ENCODE data around the gene FADS3. TPM values are rescaled to one million over a fixed set of nuclear protein-coding genes. Genes with fewer than 3 reads are reported as not detected.

Gene FADS3
- total and polyA plus RNA-seq, 2 of the 4 experiments (the other 2 are of a cell fraction): 54.5 to 110 TPM

DNA sequence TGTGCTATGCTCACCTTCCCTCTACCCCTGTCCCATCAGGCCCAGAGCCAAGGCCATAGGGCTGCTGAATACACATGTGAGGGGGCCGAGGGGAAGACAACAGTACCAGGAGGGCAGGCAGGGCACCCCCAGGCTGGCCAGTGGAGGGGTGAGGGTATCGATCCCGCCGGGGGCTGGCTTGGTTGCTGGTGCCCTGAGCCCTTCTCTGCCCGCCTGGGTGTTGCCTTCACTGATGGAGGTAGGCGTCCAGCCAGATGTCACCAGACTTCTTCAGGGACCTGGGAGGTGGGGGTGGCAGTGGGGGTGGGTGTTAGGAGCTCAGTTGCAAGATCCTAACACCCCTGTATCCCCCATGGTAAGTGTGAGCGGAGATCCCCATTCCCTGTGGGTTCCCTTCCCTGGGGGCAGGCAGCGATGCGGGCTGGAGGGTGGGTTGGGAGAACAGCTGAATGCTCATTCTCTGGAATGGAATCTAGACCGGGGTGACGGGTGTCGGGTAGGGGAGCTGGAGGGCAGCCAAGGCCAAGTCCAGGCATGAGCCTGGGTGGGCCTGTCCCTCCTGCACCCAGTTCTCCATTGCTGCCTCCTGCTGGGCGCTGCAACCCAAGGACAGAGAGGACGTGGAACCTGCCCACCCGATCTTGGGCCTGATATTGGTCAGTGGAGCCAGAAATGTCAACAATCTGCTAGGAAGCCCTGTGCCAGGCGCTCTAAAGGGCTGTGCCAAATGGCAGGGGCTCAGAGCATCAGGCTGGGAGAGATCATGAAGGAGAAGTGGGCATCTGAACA lies 17.6 kb downstream of the FADS3 start:
- no peak overlapping the region for H3K23ac ChIP-seq (ENCODE audit: low read depth, low read length)
- no peak overlapping the region for H3K56ac ChIP-seq (ENCODE audit: extremely low read depth, insufficient read depth, low read length)
- no peaks in the 10 kb centered on the region for H3K27me3 ChIP-seq (ENCODE audit: control insufficient read depth, insufficient read depth, low read length)
- in situ Hi-C loops (cut with MboI; ENCODE audit: low sequenced_read_pairs): loop anchor here (25.0 kb wide), 1 partner anchor 439 kb away; no protein-coding TSS in a partner anchor
- no peak overlapping the region for H4K8ac ChIP-seq (ENCODE audit: low read depth in 2 of 2, low read length in 2 of 2)
- H4K20me1 ChIP-seq (ENCODE audit: insufficient read depth, low read length): no peaks in the 10 kb centered on the region; the same call in 1 of the 2 replicates
- H2AK9ac ChIP-seq (replicated peaks; ENCODE audit: low read depth, low read length, poor library complexity): peak overlapping the region; percentile 52
- H2BK20ac ChIP-seq (ENCODE audit: low read depth, low read length): no peak overlapping the region
- no peak overlapping the region for H3K9ac ChIP-seq (ENCODE audit: low read depth, low read length)
- peaks cover 18% of the 10 kb centered on the region; the same call in 1 of the 2 replicates for H3K36me3 ChIP-seq (ENCODE audit: control insufficient read depth, insufficient read depth, low read length)
- no peak overlapping the region for H2BK5ac ChIP-seq (ENCODE audit: low read depth, low read length, poor library complexity, severe bottlenecking)
- H3K27ac ChIP-seq (ENCODE audit: insufficient read depth, low read length): no peak overlapping the region
- ChIA-PET POLR2A (ENCODE audit: unreplicated experiment) (no interaction called here), CTCF (interaction anchor here (2.0 kb wide), 1 partner anchor 234 kb away, joined by 5 read pairs; no protein-coding TSS in a partner anchor)
- no peak overlapping the region for H4K5ac ChIP-seq (ENCODE audit: low read depth, low read length)
- DNase-seq: no peak
- H3K14ac ChIP-seq (replicated peaks; ENCODE audit: low read depth, low read length): no peak overlapping the region
- H4K91ac ChIP-seq (ENCODE audit: insufficient read depth, low read depth, low read length): no peak overlapping the region
- no peak overlapping the region for H3K4me2 ChIP-seq (ENCODE audit: low read depth, low read length)
- H2BK15ac ChIP-seq (ENCODE audit: low read depth, low read length): no peak overlapping the region
- TF ChIP-seq RAD21 (IDR thresholded peaks at IDR 0.05; ENCODE audit: low read length) (no peak), MAZ (IDR thresholded peaks at IDR 0.05; ENCODE audit: borderline replicate concordance, low read depth, low read length) (no peak), BHLHE40 (IDR thresholded peaks at IDR 0.05; ENCODE audit: low read depth, low read length) (no peak), SMC3 (IDR thresholded peaks at IDR 0.05; ENCODE audit: low read depth, low read length) (no peak), POLR2A (IDR thresholded peaks at IDR 0.05; ENCODE audit: low read depth, low read length) (no peak), NFE2L2 (IDR thresholded peaks at IDR 0.05; ENCODE audit: low read depth, low read length) (no peak), RFX5 (IDR thresholded peaks at IDR 0.05; ENCODE audit: low read depth, low read length) (no peak), RCOR1 (IDR thresholded peaks at IDR 0.05; ENCODE audit: insufficient replicate concordance, low read length) (no peak), MXI1 (IDR thresholded peaks at IDR 0.05; ENCODE audit: borderline replicate concordance, low read depth, low read length) (no peak), MAFK (IDR thresholded peaks at IDR 0.05; ENCODE audit: low read depth, low read length) (no peak), CHD1 (IDR thresholded peaks at IDR 0.05; ENCODE audit: low read depth, low read length) (no peak)
- TF ChIP-seq, protein P1, sequence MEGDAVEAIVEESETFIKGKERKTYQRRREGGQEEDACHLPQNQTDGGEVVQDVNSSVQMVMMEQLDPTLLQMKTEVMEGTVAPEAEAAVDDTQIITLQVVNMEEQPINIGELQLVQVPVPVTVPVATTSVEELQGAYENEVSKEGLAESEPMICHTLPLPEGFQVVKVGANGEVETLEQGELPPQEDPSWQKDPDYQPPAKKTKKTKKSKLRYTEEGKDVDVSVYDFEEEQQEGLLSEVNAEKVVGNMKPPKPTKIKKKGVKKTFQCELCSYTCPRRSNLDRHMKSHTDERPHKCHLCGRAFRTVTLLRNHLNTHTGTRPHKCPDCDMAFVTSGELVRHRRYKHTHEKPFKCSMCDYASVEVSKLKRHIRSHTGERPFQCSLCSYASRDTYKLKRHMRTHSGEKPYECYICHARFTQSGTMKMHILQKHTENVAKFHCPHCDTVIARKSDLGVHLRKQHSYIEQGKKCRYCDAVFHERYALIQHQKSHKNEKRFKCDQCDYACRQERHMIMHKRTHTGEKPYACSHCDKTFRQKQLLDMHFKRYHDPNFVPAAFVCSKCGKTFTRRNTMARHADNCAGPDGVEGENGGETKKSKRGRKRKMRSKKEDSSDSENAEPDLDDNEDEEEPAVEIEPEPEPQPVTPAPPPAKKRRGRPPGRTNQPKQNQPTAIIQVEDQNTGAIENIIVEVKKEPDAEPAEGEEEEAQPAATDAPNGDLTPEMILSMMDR (conservative IDR thresholded peaks at IDR 0.05; ENCODE audit: low read depth, low read length): no peak
- 0 out of 4 replicates have a peak, but pooled peaks cover 0 to under 1% of the 10 kb centered on the region in 2 experiments for H3K79me1 ChIP-seq (ENCODE audit: low read depth in 1 of 2, low read length in 2 of 2)
- H3K9me3 ChIP-seq (ENCODE audit: control insufficient read depth, insufficient read depth, low read length): no peaks in the 10 kb centered on the region
- BruUV-seq (replicated peaks): no TSS peak
- H3K4ac ChIP-seq (ENCODE audit: low read depth, low read length): no peak overlapping the region
- intact Hi-C loops (cut with micrococcal nuclease): loop anchor here (5.0 kb wide), 1 partner anchor 504 kb away; no protein-coding TSS in a partner anchor
- WGBS, 2 experiments (ENCODE audit: extremely low coverage in 2 of 2, insufficient read length in 1 of 2): 96% methylated on average over 5 of the region's 16 CpGs; no CpG with 5 or more reads in 1 of the 2 experiments
- dilution Hi-C loops (cut with HindIII; ENCODE audit: low sequenced_read_pairs, unreplicated experiment): no loop called here
- no peak overlapping the region for H2AK5ac ChIP-seq (ENCODE audit: low read depth, low read length)
- peaks cover 2% of the 10 kb centered on the region for H3K4me1 ChIP-seq (ENCODE audit: control insufficient read depth, insufficient read depth, low read length)
- H2AFZ ChIP-seq (replicated peaks; ENCODE audit: low read length, poor library complexity): no peak overlapping the region
- no peak overlapping the region for H2BK120ac ChIP-seq (ENCODE audit: low read depth, low read length)
- H3K18ac ChIP-seq (ENCODE audit: low read depth, low read length): no peak overlapping the region
- no peak overlapping the region for H3K4me3 ChIP-seq (ENCODE audit: insufficient read depth, low read depth, low read length)
- ATAC-seq (ENCODE audit: low read depth): no peak
- H3K9me1 ChIP-seq (ENCODE audit: insufficient read depth, low read length): no peaks in the 10 kb centered on the region
